GM19395 (cell line): ENCODE data around the gene CORO2B.
"Not testable (repeated sequence)": the region's sequence is repeated elsewhere in the genome, so short reads cannot be mapped to it uniquely, and the experiment has no call there.

Source experiments
- ATAC-seq: cut with Tn5 transposase; IDR thresholded peaks from one replicate; pipeline ENCODE4 v1.9.1; 2021; ENCODE audit warnings: mild to moderate bottlenecking, moderate library complexity; ENCODE audit not compliant: unreplicated experiment

The CORO2B gene

GRCh38 chr15:68604840-68605478 lies 26.2 kb downstream of the CORO2B start:
- ATAC-seq, result not testable (repeated sequence)

GRCh38 chr15:68606375-68606774 lies 27.6 kb downstream of the CORO2B start:
- no peak for ATAC-seq

GRCh38 chr15:68608206-68608843 lies 29.5 kb downstream of the CORO2B start:
- no peak for ATAC-seq

GRCh38 chr15:68608844-68609232 lies 30.0 kb downstream of the CORO2B start:
- no peak for ATAC-seq

- ATAC-seq, result no peak
Measured at GRCh38 chr15:68609629-68610028, 30.8 kb downstream of the CORO2B start.

GRCh38 chr15:68610825-68611224 lies 32.0 kb downstream of the CORO2B start:
- ATAC-seq, result no peak

GRCh38 chr15:68612503-68612902 lies 33.7 kb downstream of the CORO2B start:
- ATAC-seq, result no peak

- no peak for ATAC-seq
Measured at GRCh38 chr15:68612979-68613740, 34.4 kb downstream of the CORO2B start.

- no peak for ATAC-seq
Measured at GRCh38 chr15:68614286-68615035, 35.7 kb downstream of the CORO2B start.

GRCh38 chr15:68615301-68615700 lies 36.5 kb downstream of the CORO2B start:
- ATAC-seq, result no peak

GRCh38 chr15:68615811-68616210 lies 37.0 kb downstream of the CORO2B start:
- no peak for ATAC-seq

GRCh38 chr15:68616397-68616796 lies 37.6 kb downstream of the CORO2B start:
- ATAC-seq, result no peak

GRCh38 chr15:68617001-68617400 lies 38.2 kb downstream of the CORO2B start:
- no peak for ATAC-seq

- no peak for ATAC-seq
Measured at GRCh38 chr15:68617777-68618176, 39.0 kb downstream of the CORO2B start.

- no peak for ATAC-seq
Measured at GRCh38 chr15:68618394-68618793, 39.6 kb downstream of the CORO2B start.

- ATAC-seq, result no peak
Measured at GRCh38 chr15:68618908-68619698, 40.3 kb downstream of the CORO2B start.

GRCh38 chr15:68620721-68621527 lies 42.1 kb downstream of the CORO2B start:
- ATAC-seq, result no peak

GRCh38 chr15:68621535-68621934 lies 42.7 kb downstream of the CORO2B start:
- no peak for ATAC-seq

GRCh38 chr15:68623301-68623892 lies 44.6 kb downstream of the CORO2B start:
- ATAC-seq, result no peak
